ENCODE measurements around the gene CAMK1.

DNA sequence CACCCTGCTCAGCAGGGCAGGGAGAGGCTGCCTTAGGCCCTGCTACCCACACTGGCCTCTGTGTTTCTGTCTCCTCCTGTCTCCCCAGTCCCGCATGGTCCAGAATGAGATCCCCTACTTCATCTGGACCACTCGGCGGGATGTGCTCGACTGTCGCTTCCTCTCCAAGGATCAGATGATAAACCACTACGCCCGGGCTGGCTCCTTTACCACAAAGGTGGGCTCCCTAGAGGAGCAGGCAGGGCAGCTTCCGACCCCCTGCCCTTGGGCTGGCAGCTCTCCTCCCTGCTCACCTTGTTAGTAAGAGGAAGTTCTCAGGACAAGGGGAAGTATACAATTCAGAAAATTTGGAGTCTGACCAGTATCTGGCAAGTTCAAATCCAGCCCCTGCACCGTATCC, 46.2 kb upstream of the CAMK1 start:
- TF ChIP-seq EZH2 (IDR thresholded peaks at IDR 0.05; ENCODE audit: borderline replicate concordance, low read depth, low read length, severe bottlenecking): no peak
- TF ChIP-seq POLR2A (IDR thresholded peaks at IDR 0.05; ENCODE audit: low read depth, low read length): no peak
